HG03097 (cell line): ENCODE results near the gene NCR2.

ENCODE experiments used
- ATAC-seq: cut with Tn5 transposase; IDR thresholded peaks from one replicate; pipeline ENCODE4 v1.9.1; 2021; ENCODE audit not compliant: unreplicated experiment, low FRiP score

The NCR2 gene

GRCh38 chr6:41327177-41327576, 8.2 kb upstream of the NCR2 start:
- ATAC-seq, result no peak

GRCh38 chr6:41331401-41332150, 3.8 kb upstream of the NCR2 start:
- ATAC-seq, result no peak

- ATAC-seq, result no peak
These were observed 3.2 kb upstream of the NCR2 start for GRCh38 chr6:41332241-41332640.

- no peak for ATAC-seq
These were observed 2.3 kb upstream of the NCR2 start for GRCh38 chr6:41332842-41333736.

GRCh38 chr6:41334482-41335040, 847 bp upstream of the NCR2 start:
- no peak for ATAC-seq

- ATAC-seq, result no peak
These were observed 535 bp downstream of the NCR2 start for GRCh38 chr6:41335943-41336342.

GRCh38 chr6:41336824-41337223, 1.4 kb downstream of the NCR2 start:
- ATAC-seq, result no peak

- ATAC-seq, result no peak
These were observed 2.3 kb downstream of the NCR2 start for GRCh38 chr6:41337709-41338108.

GRCh38 chr6:41338659-41339058, 3.3 kb downstream of the NCR2 start:
- ATAC-seq, result no peak

- no peak for ATAC-seq
These were observed 6.2 kb downstream of the NCR2 start for GRCh38 chr6:41341580-41341979.

- ATAC-seq, result no peak
These were observed 6.8 kb downstream of the NCR2 start for GRCh38 chr6:41342241-41342640.

- no peak for ATAC-seq
These were observed 8.3 kb downstream of the NCR2 start for GRCh38 chr6:41343641-41344187.

- peak; percentile 71 for ATAC-seq
These were observed 9.5 kb downstream of the NCR2 start for GRCh38 chr6:41344876-41345275.

GRCh38 chr6:41345901-41346300, 10.5 kb downstream of the NCR2 start:
- no peak for ATAC-seq

- no peak for ATAC-seq
These were observed 11.0 kb downstream of the NCR2 start for GRCh38 chr6:41346441-41346840.

GRCh38 chr6:41347378-41348050, 12.1 kb downstream of the NCR2 start:
- no peak for ATAC-seq

GRCh38 chr6:41348934-41349333, 13.5 kb downstream of the NCR2 start:
- no peak for ATAC-seq

GRCh38 chr6:41352396-41352795, 17.0 kb downstream of the NCR2 start:
- ATAC-seq, result no peak

- no peak for ATAC-seq
These were observed 17.5 kb downstream of the NCR2 start for GRCh38 chr6:41352907-41353306.

GRCh38 chr6:41353333-41353732, 17.9 kb downstream of the NCR2 start:
- no peak for ATAC-seq

- ATAC-seq, result no peak
These were observed 20.5 kb downstream of the NCR2 start for GRCh38 chr6:41355952-41356351.
